MM.1S (cell line): ENCODE measurements around the gene PLA1A.

ENCODE experiments used
- CTCF ChIP-seq: fragments of 300-600 bp; sonication (generic); IDR thresholded peaks from 2 replicates; pipeline ENCODE4 v1.5.1; 2016; ENCODE audit warnings: antibody characterized with exemption, low read length, mixed read lengths
- EZH2 ChIP-seq: fragments of 300-600 bp; sonication (generic); optimal IDR thresholded peaks from 2 replicates; pipeline ENCODE3; 2017; ENCODE audit warnings: low read depth, mild to moderate bottlenecking, antibody characterized with exemption, low read length, mixed read lengths

GRCh38 chr3:119589102-119589773 is 8.4 kb upstream of the PLA1A start:
- TF ChIP-seq CTCF (no peak), EZH2 (no peak)
